BJ (cell line): ENCODE measurements around the gene SIGLEC6. TPM values are rescaled to one million over a fixed set of nuclear protein-coding genes. Genes with fewer than 3 reads are reported as not detected.
A peak's percentile ranks its signal among the peaks of the same experiment; 100 is the strongest.

Source experiments
- CTCF ChIA-PET: fragments of 350-600 bp; formaldehyde crosslinking; extraction: SDS; loops from one replicate; lab custom pipeline; 2021; ENCODE audit warnings: antibody characterized with exemption, inconsistent platforms; lab: Yijun Ruan, JAX
- POLR2A ChIA-PET: fragments of 300-600 bp; sonication (Branson Sonifier 250); formaldehyde crosslinking; extraction: SDS; loops from one replicate; lab custom pipeline; 2021; ENCODE audit warnings: antibody characterized with exemption; lab: Charles Lee
- DNase-seq: peaks from one replicate; pipeline ENCODE4 v3.0.0-alpha.2; 2011; ENCODE audit warnings: low read depth
- H3K27me3 ChIP-seq: 2 replicates; pipeline ENCODE4 v1.6.0; 2011; ENCODE audit warnings: low read length; ENCODE audit not compliant: control insufficient read depth, insufficient read depth
- H3K36me3 ChIP-seq: 2 replicates; pipeline ENCODE4 v1.5.1; 2011; ENCODE audit warnings: low read length; ENCODE audit not compliant: control insufficient read depth, insufficient read depth
- H3K4me3 ChIP-seq: 2 replicates; pipeline ENCODE4 v1.5.1; 2011; ENCODE audit warnings: low read depth, mild to moderate bottlenecking, control low read depth, low read length
- CTCF ChIP-seq: IDR thresholded peaks from 2 replicates; pipeline ENCODE4 v1.5.1; 2011; ENCODE audit warnings: low read depth, mild to moderate bottlenecking, control low read depth, inconsistent platforms, low read length, moderate library complexity; ENCODE audit not compliant: insufficient read depth
- polyA plus RNA-seq: library from polyadenylated mRNA; depleted of rRNA; stranded (reverse); fragments of >200 nt; gene quantifications from 2 replicates; pipeline ENCODE4 v1.2.3, GENCODE V29; 2011

Gene SIGLEC6
- polyA plus RNA-seq, 1 experiment = not detected

DNA sequence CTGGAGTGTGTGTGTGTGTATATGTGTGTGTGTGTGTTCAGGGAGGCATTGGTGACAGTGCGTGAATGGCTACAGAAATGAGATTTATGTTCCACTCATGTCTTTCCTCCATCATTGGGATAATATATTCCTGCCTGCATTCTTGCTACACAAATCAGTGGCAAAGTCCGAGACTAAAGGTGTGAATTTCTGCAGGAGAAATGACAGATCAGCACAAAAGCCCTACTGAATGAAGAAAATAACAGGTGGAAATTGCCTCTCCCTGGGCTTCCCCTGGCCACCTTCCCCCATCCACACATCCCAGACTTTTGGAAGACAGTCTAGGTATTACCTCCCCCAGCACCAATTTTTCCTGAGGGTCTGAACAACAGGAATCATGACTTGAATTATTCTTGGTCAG lies 10.1 kb downstream of the SIGLEC6 start:
- ChIA-PET CTCF (no interaction called here), POLR2A (no interaction called here)
- H3K27me3 ChIP-seq = no peaks in the 10 kb centered on the region
- no peaks in the 10 kb centered on the region for H3K36me3 ChIP-seq
- no peak for DNase-seq
- no peak for TF ChIP-seq CTCF
- H3K4me3 ChIP-seq = no peak overlapping the region

DNA sequence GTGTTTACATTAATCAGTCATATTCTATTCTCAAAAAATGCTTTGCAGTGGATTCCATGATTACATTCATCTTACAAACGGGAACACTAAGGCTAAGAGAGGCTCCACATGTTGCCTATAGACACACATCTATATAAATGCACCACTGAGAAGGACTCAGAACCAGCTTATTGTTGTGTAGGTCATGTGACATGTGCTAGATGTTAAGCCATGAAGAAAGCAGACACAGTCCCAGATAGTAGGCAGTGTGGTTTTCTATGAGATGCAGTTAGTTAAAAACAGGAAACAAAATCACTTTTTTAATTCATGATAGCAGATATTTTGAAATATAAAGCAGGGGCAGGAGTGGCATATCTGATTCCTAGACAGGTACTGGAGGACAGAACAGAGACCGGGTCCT lies 10.7 kb downstream of the SIGLEC6 start:
- ChIA-PET POLR2A (no interaction called here), CTCF (no interaction called here)

GRCh38 chr19:51514866-51515481 lies 16.5 kb downstream of the SIGLEC6 start:
- CTCF ChIA-PET = interaction anchor here (0.7 to 2.0 kb wide), 14 partner anchors 8 to 263 kb away, joined by 3 to 8 read pairs (median 3); no protein-coding TSS in a partner anchor
- TF ChIP-seq CTCF = peak; percentile 69
- POLR2A ChIA-PET = no interaction called here
- H3K36me3 ChIP-seq = no peaks in the 10 kb centered on the region
- no peaks in the 10 kb centered on the region for H3K27me3 ChIP-seq
- DNase-seq = no peak
- no peak overlapping the region for H3K4me3 ChIP-seq

More for the DNA sequence above, 10.7 kb downstream of the SIGLEC6 start:
- Histone ChIP-seq H3K27me3 (no peaks in the 10 kb centered on the region), H3K36me3 (no peaks in the 10 kb centered on the region), H3K4me3 (no peak overlapping the region)
- TF ChIP-seq CTCF = no peak
- DNase-seq = no peak

DNA sequence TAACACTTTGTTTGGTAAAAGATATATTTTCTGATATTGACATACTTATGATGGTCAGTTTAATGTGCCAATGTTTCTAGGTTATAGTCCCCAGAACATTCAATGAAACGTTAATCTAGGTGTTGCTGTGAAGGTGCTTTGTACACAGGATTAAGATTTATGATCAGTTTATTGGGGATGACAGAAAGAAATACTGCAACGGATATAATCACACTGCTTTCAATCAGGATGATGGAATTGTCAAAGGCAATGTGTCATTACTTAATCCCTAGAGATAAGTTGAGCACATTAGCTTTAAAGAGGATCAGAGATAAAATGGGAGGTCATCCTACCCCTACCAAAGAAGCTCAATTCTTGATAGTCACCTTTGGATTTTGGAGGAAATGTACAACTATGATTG lies 17.5 kb downstream of the SIGLEC6 start:
- POLR2A ChIA-PET = no interaction called here
- TF ChIP-seq CTCF = no peak
- H3K36me3 ChIP-seq = no peaks in the 10 kb centered on the region
- no peak overlapping the region for H3K4me3 ChIP-seq
- H3K27me3 ChIP-seq = no peaks in the 10 kb centered on the region
- no peak for DNase-seq
- CTCF ChIA-PET = interaction anchor here (0.8 to 1.5 kb wide), 6 partner anchors 8 to 143 kb away, joined by 3 to 8 read pairs (median 3); no protein-coding TSS in a partner anchor

DNA sequence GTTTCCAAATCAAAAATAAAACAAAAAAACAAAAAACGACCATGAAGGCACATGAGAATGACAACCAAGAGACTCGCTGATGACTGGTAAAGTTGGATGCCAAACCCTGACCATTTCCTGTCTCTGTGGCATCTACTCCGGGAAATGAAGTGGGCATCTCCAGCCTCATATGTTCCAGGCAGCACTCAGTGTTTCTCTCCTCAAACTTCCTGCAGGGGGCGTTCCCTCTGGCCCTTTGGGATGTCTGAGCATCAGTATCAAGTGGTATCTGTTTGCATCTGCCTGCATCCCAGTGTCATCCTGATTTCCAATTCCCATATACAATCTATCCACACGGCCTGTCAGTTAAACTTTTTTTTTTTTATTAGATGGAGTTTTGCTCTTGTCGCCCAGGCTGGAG lies 20.1 kb downstream of the SIGLEC6 start:
- DNase-seq = no peak
- peak; percentile 11; the same call in 1 of the 2 replicates for TF ChIP-seq CTCF
- Histone ChIP-seq H3K36me3 (no peaks in the 10 kb centered on the region), H3K4me3 (no peak overlapping the region), H3K27me3 (no peaks in the 10 kb centered on the region)
- ChIA-PET CTCF (no interaction called here), POLR2A (no interaction called here)
